GM21515 (cell line): ENCODE results near the gene GNAT1.
A peak's percentile ranks its signal among the peaks of the same experiment; 100 is the strongest.
"Not testable (repeated sequence)": the region's sequence is repeated elsewhere in the genome, so short reads cannot be mapped to it uniquely, and the experiment has no call there.

Experiments
- ATAC-seq: cut with Tn5 transposase; IDR thresholded peaks from one replicate; pipeline ENCODE4 v1.9.1; 2021; ENCODE audit not compliant: unreplicated experiment

The GNAT1 gene

DNA sequence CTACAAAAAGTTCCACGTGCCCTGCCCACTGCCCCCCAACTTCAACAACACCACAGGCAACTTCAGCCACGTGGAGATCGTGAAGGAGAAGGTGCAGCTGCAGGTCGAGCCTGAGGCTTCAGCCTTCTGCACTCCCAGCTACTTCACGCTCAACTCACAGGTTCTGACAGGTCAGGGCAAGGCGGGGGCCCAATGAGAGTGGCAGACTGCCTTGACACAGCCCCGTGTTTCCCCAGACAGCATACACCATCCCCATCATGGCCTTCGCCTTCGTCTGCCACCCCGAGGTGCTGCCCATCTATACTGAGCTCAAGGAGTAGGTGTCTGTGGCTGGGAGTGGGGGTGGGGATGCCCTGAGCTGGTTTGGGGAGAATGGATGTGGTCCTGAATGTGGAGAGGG is 26.3 kb downstream of the GNAT1 start:
- no peak for ATAC-seq

- no peak for ATAC-seq
Observed at GRCh38 chr3:50218448-50218847, 27.0 kb downstream of the GNAT1 start.

DNA sequence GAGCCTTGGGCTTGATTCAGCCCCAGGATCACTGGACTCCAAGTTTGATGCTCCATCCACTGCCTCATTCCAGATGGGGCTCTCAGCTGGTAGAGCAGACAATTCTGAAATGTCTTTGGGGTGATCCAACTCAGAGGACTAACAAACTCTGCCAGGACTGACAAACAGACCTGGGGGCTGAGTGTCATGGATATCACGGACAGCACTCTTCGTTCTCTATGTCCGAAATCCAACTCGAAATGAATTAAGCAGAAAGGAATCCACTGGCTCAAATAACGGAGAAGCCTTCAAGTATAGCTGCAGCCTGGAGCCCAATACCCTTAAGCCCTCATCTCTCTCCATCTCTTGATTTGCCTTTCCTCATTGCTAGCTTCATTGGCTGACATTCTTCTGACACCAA is 27.9 kb downstream of the GNAT1 start:
- no peak for ATAC-seq

GRCh38 chr3:50220109-50220508 is 28.7 kb downstream of the GNAT1 start:
- no peak for ATAC-seq

- no peak for ATAC-seq
Observed at GRCh38 chr3:50221051-50221410, 29.6 kb downstream of the GNAT1 start.

- no peak for ATAC-seq
Observed at GRCh38 chr3:50221411-50222168, 30.2 kb downstream of the GNAT1 start.

DNA sequence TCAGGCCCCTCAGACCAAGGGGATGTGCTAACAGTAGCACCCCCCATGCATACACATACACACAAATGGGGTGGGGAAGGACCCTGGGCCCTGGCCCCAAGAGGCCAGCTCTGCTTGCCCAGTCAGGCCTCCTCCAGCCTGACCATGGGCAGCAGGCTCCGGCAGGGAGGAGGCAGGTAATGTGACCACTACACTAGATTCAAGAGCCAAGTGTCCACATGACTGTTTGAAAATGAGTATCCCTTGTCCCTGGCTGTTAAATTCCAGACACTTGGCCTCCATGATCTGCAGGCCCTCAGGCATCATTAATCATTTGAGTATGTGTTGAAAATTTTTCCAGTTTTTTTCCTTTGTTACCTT is 30.7 kb downstream of the GNAT1 start:
- no peak for ATAC-seq

GRCh38 chr3:50224639-50225038 is 33.2 kb downstream of the GNAT1 start:
- no peak for ATAC-seq

GRCh38 chr3:50226888-50227389 is 35.5 kb downstream of the GNAT1 start:
- ATAC-seq, result no peak

- peak; percentile 84 for ATAC-seq
Observed at GRCh38 chr3:50227390-50228183, 36.2 kb downstream of the GNAT1 start.

DNA sequence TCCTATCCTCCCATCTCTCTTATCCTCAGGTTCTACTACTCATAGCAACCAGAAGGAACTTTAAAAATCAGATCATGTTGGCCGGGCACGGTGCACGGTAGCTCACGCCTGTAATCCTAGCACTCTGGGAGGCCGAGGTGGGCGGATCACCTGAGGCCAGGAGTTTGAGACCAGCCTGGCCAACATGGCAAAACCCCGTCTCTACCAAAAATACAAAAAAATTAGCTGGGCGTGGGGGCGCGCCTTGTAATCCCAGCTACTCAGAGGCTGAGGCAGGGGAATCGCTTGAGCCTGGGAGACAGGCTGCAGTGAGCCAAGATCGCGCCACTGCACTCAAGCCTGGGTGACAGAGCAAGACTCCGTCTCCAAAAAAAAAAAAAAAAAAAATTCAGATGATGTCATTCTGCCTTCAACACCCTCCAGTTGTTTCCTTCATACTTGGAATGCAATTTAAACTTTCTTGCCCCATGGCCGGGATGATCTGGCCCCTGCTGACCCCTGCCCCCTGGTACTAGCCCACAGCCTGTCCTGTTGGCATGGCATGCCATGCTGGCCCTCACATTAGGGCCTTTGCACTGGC is 36.9 kb downstream of the GNAT1 start:
- ATAC-seq, result not testable (repeated sequence)

- ATAC-seq, result no peak
Observed at GRCh38 chr3:50229490-50229889, 38.1 kb downstream of the GNAT1 start.

DNA sequence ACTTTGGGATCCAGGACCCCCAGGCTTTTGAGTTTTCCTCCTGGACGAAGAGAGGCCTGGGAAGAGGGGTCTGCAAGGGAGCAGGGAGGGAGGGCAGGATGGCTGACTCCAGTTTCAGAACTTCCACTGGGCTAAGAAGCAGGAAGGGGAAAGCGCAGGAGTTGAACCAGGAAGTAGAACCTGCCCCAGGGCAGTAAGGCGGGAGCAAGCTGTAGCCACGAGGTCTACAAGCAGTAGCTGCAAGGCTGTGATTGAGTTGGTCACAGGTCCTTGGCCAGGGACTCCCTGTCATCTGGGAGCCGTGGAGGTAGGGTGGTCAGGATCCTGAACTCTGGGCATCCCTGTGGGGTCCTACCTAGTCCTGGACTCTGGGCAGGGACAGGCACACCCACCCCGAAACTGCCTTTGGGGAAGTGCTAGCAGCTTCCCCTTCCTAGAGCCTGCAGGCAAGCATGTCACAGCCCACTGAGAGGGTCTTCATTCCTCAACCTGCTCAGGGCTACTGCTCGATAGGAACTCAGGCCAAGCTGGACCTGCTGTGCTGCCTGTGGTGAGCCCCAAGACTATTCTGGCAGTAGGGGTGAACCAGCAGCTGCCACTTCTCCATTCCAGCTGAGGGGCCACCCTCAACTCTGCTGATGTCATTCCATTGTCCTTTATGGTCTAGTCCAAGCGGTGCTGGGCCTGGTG is 38.8 kb downstream of the GNAT1 start:
- no peak for ATAC-seq

DNA sequence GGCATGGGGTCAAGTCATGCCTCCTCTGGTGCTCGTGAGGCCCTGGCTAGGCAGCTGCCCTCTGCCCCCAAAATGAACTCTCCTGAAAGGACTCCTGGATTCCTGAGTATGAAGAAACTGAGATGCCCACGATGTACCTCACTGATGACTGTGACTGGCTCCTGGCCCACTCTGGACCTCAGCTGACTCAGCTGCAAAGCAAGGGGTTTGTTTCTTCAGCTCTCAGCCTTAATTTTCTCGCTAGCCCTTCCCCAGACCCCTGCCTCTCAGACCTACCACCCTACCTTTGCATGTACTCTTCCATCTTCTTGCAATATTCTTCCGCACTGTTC is 39.4 kb downstream of the GNAT1 start:
- ATAC-seq, result no peak

- no peak for ATAC-seq
Observed at GRCh38 chr3:50231581-50231980, 40.2 kb downstream of the GNAT1 start.

DNA sequence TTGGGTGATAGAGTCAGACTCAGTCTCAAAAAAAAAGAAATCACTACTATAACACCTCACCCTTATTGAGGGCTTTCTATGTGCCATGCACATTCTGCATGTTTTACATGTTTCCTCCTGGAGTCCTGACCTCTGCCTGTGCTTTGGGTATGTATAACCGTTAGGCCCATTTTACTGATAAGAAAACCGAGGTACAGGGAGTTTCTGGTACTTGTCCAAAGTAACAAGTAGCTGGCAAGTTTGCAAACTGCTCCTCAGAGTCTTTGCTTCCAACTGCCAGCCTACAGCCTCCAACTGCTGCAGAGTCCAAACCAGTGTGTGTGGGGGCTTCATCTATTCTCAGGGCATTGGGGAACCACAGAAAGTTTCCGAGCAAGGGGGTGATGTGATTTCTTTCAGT is 40.9 kb downstream of the GNAT1 start:
- no peak for ATAC-seq

DNA sequence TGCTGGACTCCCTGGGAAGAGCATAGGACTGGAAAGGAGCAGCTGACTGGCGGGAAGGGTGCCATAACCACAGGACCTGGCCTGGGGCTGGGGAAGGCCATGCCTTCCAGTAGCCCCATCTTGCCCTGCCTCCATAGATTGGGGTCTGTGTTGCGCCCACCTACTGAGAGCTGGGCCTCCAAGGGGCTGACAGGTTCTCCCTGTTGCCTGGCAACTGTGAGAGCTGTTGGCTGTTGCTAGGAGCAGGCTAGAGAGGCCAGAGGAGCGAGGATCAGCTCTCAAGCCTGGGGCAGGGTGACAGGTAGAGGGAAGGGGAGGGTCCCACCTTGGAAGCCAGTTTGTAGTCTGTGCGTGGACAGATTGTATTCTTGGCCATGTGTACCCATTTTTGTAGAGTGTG is 41.8 kb downstream of the GNAT1 start:
- no peak for ATAC-seq

GRCh38 chr3:50235716-50236483 is 44.5 kb downstream of the GNAT1 start, which contains the start of gene GNAI2:
Gene GNAI2 (plus strand): TSS chr3:50236204. CDS start chr3:50236336, 132 bp downstream.
- ATAC-seq, result peak; percentile 92

DNA sequence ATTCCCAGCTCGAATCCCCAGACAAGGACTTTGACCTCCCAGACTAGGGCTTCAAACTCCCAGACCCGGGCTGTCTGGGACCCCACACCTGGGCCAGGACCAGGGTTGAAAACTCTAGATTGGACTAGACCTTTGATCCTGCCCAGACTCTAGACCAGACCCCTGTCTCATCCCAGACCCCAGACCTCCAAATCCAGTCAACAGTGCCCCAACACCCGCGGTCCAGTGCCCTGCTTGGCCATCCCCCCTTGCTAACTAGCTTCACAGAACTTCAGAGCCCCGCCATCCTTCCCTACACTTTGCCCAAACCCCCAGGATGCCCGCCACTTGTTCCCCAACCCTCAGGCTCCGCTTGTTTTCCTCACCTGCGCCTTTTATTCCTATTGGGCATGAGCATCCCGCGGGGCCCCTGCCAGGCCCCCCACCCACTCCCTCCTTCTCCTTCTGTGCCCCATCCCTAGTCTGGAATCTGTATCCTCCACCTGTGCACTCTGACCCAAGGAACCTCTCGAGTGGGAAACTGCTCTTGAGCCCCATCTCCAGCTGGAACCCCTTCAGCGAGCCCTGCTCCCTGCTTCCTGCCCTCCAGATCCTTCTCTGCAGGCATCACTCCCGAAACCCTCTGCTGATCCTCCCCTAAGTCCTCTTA is 45.2 kb downstream of the GNAT1 start:
- ATAC-seq, result no peak

DNA sequence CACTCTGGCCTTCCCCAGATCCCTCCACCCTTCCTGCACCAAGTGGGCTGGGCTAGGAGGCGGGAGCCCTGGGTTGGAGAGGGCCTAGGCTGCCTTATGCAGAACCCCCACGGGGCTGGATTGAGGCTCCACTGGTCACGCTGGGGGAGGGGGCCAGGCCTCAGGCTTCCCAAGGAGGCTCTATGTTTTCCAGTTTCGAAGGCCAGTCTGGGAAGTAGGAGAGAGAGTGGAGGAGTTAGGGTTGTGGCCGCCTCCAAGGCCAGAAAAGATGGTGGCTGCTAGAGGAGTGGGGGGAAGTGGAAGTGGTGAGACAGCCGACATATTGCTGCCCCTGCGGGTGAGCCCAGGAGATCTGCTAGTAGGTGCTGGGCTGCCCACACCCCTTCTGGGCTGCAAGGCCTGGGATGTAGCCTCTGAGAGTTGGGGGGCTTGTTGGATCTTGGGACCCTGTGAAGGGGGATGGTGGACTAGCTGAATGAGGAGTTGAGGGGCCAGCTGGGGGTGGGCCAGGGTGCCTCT is 45.8 kb downstream of the GNAT1 start:
- ATAC-seq, result no peak
